Adrenal gland (tissue), 12 donors: Measurements from ENCODE around the gene GALNT9. TPM values are rescaled to one million over a fixed set of nuclear protein-coding genes. Genes with fewer than 3 reads are reported as not detected.

Source experiments
- DNase-seq, 7 donors: peaks; one replicate each; pipeline ENCODE4 v3.0.0-alpha.2; 2019 to 2020
- H3K27ac ChIP-seq, 5 donors: fragments of 200-600 bp; sonication (generic) in 4 of 5; 1 replicate in 3 of 5; 2 replicates in 2 of 5; pipeline versions ENCODE4 v1.5.1 to v1.8.0; 2016 to 2020; ENCODE audit warnings: mild to moderate bottlenecking in 1 of 5
- H3K27me3 ChIP-seq: fragments of 200-600 bp; 2 replicates; pipeline ENCODE4 v1.8.0; 2021
- H3K36me3 ChIP-seq, 2 donors: fragments of 200-600 bp; replicated peaks in 1 of 2; 1 replicate in 1 of 2; 2 replicates in 1 of 2; pipeline versions ENCODE4 v1.5.1 to v1.8.0; 2018 to 2022
- H3K4me1 ChIP-seq, 2 donors: fragments of 200-600 bp; replicated peaks in 1 of 2; 1 replicate in 1 of 2; 2 replicates in 1 of 2; pipeline versions ENCODE4 v1.5.1 to v1.8.0; 2018 to 2021
- H3K4me3 ChIP-seq, 4 donors: fragments of 200-600 bp; sonication (generic) in 3 of 4; one replicate each; pipeline ENCODE4 v1.5.1; 2016 to 2018
- H3K9me3 ChIP-seq, 3 donors: fragments of 200-600 bp; sonication (generic) in 1 of 3; replicated peaks in 1 of 3; 1 replicate in 2 of 3; 2 replicates in 1 of 3; pipeline versions ENCODE4 v1.5.1 to v1.8.0; 2016 to 2021
- POLR2A ChIP-seq, 2 donors: fragments of 450-650 bp; IDR thresholded peaks; one replicate each; pipeline ENCODE4 v1.6.1; 2017; ENCODE audit warnings: antibody characterized with exemption in 2 of 2, mild to moderate bottlenecking in 2 of 2, moderate library complexity in 1 of 2
- WGBS, 4 donors: extraction: QIAGEN DNeasy Blood & Tissue Kit in 2 of 4; methylation state at CpG; one replicate each; pipeline versions ENCODE4 v1.1.5 to v1.1.7; 2013 to 2017; 5-methylcytosine and 5-hydroxymethylcytosine counted together
- intact Hi-C, 2 donors: fragments of 100-400 bp; cut with DNase I; formaldehyde crosslinking; loops; one replicate each; pipeline versions ENCODE4 v1.14.1 to v1.15.0; 2022 to 2023
- polyA plus RNA-seq, 3 donors: library from polyadenylated mRNA; stranded (reverse); fragments of 200-250 nt in 2 of 3; fragments of 350-450 nt in 1 of 3; fragmentation: Illumina TruSeq in 1 of 3; extraction: RNeasy Lipid Tissue Mini Kit (QIAGEN cat#74804) in 1 of 3; gene quantifications; one replicate each; pipeline ENCODE4 v1.2.3, GENCODE V29; 2013 to 2014
- total RNA-seq, 9 donors: library from RNA; depleted of rRNA in 4 of 9; stranded (reverse); fragments of >200 nt in 4 of 9; fragments of 120-200 nt in 1 of 9; fragmentation: NEBNext Ultra II Directional in 1 of 9; extraction: Animal tissue kit (Norgen Biotek cat#: 25700) in 1 of 9; gene quantifications; one replicate each; pipeline versions ENCODE4 v1.1.0 to v1.2.4, GENCODE V29; 2013 to 2023
- TF ChIP-seq, protein P1 (sequence below), 6 experiments: fragments of 450-650 bp in 4 of 6; fragments of 200-600 bp in 2 of 6; sonication (generic) in 1 of 6; IDR thresholded peaks; 1 replicate in 5 of 6; 2 replicates in 1 of 6; pipeline versions ENCODE4 v1.5.1 to v1.8.0; 2016 to 2021; ENCODE audit warnings: antibody characterized with exemption in 6 of 6, mild to moderate bottlenecking in 2 of 6, moderate library complexity in 1 of 6
- donor health status: healthy with polysubstance abuse.
- donor health status: Bipolar disorder and iron deficiency.
- donor health status: DM: yes; HTN: yes; CAD: no.
- donor health status: DM: no; HTN: no; CAD: no.
- donor health status: DM: no; HTN: no; CAD: no.
- donor health status: DM: yes; HTN: yes; CAD: no.

The GALNT9 gene
- total and polyA plus RNA-seq, 12 donors: 0.44 to 7.8 (median 1.2) TPM; not detected in 1

DNA sequence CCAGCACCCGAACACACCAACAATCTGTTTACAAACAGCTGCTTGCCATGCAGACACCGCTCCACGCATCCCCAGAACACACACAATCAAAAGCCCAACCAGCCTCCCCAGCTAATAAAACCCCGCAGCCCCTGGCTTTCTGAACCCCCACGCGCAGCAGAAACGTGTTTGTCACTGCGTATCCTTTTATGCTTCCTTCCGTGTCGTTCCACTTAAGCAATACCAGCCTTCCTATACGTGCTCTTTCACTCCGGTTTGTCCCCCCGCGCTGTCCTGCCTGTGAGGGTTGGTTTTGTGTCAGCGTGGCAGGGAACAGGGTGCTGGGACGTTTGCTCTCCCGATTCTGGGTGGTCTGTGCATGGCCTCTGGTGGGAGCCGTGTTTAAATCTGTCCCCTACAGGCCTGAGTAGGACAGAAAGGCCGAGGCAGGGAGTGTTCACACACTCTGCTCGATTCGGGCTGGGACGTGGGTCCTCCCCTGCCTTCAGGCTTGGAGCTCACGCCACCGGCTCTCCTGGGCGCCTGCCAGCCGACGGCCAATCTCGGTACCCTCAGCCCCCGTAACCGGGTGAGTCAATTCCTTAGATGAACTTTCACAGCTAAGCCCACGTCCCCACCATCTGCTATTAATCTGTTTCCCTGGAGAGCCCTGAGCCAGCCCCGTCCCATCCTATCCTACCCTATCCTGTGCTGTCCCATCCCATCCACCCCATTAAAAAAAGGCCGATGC is 125.2 kb downstream of the GALNT9 start:
- Histone ChIP-seq H3K9me3 (no peaks in the 10 kb centered on the region), H3K4me3 (no peak overlapping the region), H3K27me3 (peaks cover 23% of the 10 kb centered on the region), H3K4me1 (no peaks in the 10 kb centered on the region), H3K27ac (no peak overlapping the region), H3K36me3 (no peaks in the 10 kb centered on the region)
- TF ChIP-seq, protein P1, sequence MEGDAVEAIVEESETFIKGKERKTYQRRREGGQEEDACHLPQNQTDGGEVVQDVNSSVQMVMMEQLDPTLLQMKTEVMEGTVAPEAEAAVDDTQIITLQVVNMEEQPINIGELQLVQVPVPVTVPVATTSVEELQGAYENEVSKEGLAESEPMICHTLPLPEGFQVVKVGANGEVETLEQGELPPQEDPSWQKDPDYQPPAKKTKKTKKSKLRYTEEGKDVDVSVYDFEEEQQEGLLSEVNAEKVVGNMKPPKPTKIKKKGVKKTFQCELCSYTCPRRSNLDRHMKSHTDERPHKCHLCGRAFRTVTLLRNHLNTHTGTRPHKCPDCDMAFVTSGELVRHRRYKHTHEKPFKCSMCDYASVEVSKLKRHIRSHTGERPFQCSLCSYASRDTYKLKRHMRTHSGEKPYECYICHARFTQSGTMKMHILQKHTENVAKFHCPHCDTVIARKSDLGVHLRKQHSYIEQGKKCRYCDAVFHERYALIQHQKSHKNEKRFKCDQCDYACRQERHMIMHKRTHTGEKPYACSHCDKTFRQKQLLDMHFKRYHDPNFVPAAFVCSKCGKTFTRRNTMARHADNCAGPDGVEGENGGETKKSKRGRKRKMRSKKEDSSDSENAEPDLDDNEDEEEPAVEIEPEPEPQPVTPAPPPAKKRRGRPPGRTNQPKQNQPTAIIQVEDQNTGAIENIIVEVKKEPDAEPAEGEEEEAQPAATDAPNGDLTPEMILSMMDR (IDR thresholded peaks at IDR 0.05): no peak
- no peak for TF ChIP-seq POLR2A (IDR thresholded peaks at IDR 0.05)
- intact Hi-C loops: no loop called here
- no peak for DNase-seq
- WGBS, 4 donors: 59 to 65% (median 62%) methylated on average over 30 to 33 of the region's 33 CpGs

DNA sequence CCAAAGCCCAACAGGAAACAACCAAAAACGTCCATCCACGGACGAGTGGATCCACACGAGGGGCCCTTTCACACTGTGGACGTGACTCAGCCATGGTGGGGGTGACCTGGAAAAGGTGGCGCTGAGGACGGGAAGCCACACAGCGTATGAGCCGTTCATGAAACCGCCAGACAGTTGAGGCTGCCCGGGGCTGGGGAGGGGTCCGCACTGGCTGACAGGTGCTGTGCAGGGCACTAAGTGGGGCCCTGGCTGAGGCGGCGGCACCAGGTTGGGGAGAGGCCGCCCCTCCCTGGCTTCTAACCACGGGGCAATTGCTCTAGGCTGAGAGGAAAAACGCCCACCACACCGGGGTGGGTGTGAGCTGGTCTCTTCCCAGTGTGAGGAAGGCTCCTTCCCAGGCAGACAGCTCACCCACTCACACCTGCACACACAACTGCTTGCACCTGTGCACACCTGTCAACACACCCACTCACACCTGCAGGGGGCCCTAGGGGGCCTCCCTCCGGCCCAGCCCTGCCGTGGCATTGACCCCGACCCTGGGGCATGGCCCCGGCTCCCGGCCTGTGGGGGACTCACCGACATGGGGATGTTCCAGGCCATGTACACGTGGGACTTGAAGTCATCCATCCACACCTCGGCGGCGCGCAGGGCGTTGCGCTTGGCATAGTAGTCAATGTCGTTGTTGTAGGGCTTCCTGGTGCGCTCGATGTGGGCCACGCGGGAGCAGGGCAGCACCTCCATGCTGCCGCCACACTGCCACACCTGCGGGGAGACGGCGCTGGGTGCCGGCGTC is 126.3 kb downstream of the GALNT9 start:
- H3K27me3 ChIP-seq: peaks cover 23% of the 10 kb centered on the region
- H3K4me3 ChIP-seq: no peak overlapping the region
- WGBS, 4 donors: 73 to 78% (median 75%) methylated on average over 23 to 42 of the region's 42 CpGs
- DNase-seq: no peak
- no peaks in the 10 kb centered on the region for H3K4me1 ChIP-seq
- TF ChIP-seq POLR2A (IDR thresholded peaks at IDR 0.05): no peak
- H3K27ac ChIP-seq: no peak overlapping the region
- H3K36me3 ChIP-seq: no peaks in the 10 kb centered on the region
- H3K9me3 ChIP-seq: no peaks in the 10 kb centered on the region
- intact Hi-C loops: no loop called here

GRCh38 chr12:132201391-132202120 is 127.8 kb downstream of the GALNT9 start:
- no peaks in the 10 kb centered on the region for H3K9me3 ChIP-seq
- 79 to 85% (median 80%) methylated on average over 9 to 23 of the region's 23 CpGs for WGBS, 4 donors
- intact Hi-C loops: no loop called here
- H3K4me3 ChIP-seq: no peak overlapping the region
- TF ChIP-seq POLR2A (IDR thresholded peaks at IDR 0.05): no peak
- TF ChIP-seq, protein P1 (IDR thresholded peaks at IDR 0.05): no peak
- H3K27me3 ChIP-seq: peaks cover 23% of the 10 kb centered on the region
- H3K36me3 ChIP-seq: no peaks in the 10 kb centered on the region
- no peaks in the 10 kb centered on the region for H3K4me1 ChIP-seq
- no peak for DNase-seq
- no peak overlapping the region for H3K27ac ChIP-seq

- no peak for TF ChIP-seq POLR2A (IDR thresholded peaks at IDR 0.05)
- TF ChIP-seq, protein P1 (IDR thresholded peaks at IDR 0.05): no peak
- Histone ChIP-seq H3K27me3 (peaks cover 19% of the 10 kb centered on the region), H3K9me3 (no peaks in the 10 kb centered on the region), H3K27ac (no peak overlapping the region), H3K4me1 (no peaks in the 10 kb centered on the region), H3K36me3 (no peaks in the 10 kb centered on the region), H3K4me3 (no peak overlapping the region)
- intact Hi-C loops: no loop called here
- WGBS, 4 donors: 72 to 91% (median 83%) methylated on average over 16 to 19 of the region's 19 CpGs
- DNase-seq: no peak
These were observed 128.6 kb downstream of the GALNT9 start for GRCh38 chr12:132200800-132201199.
